Esophagus squamous epithelium (tissue), 5 donors: ENCODE results near the gene NEDD4L. TPM values are rescaled to one million over a fixed set of nuclear protein-coding genes. Genes with fewer than 3 reads are reported as not detected.

Experiments used
- DNase-seq: peaks from one replicate; lab custom pipeline; 2025; lab: John Stamatoyannopoulos, UW
- H3K27ac ChIP-seq, 4 donors: fragments of 200-600 bp; sonication (generic); one replicate each; pipeline ENCODE4 v1.5.1; 2016 to 2019; ENCODE audit warnings: mild to moderate bottlenecking in 1 of 4
- H3K27me3 ChIP-seq, 4 donors: fragments of 200-600 bp; sonication (generic); 1 replicate in 3 of 4; 2 replicates in 1 of 4; pipeline versions ENCODE4 v1.5.1 to v1.6.0; 2017 to 2021; ENCODE audit warnings: antibody characterized with exemption in 1 of 4
- H3K36me3 ChIP-seq, 3 donors: fragments of 200-600 bp; sonication (generic); one replicate each; pipeline ENCODE4 v1.5.1; 2016 to 2019
- H3K4me1 ChIP-seq, 3 donors: fragments of 200-600 bp; sonication (generic); one replicate each; pipeline ENCODE4 v1.5.1; 2017 to 2019
- H3K4me3 ChIP-seq, 4 donors: fragments of 200-600 bp; sonication (generic); 1 replicate in 3 of 4; 2 replicates in 1 of 4; pipeline ENCODE4 v1.5.1; 2016 to 2019; ENCODE audit warnings: mild to moderate bottlenecking in 2 of 4, moderate library complexity in 1 of 4
- H3K9me3 ChIP-seq, 3 donors: fragments of 200-600 bp; sonication (generic); one replicate each; pipeline ENCODE4 v1.5.1; 2016 to 2019
- CTCF ChIP-seq, 6 experiments: fragments of 450-650 bp in 4 of 6; fragments of 200-600 bp in 2 of 6; sonication (generic) in 2 of 6; IDR thresholded peaks; one replicate each; pipeline ENCODE4 v1.5.1; 2016 to 2019; ENCODE audit warnings: antibody characterized with exemption in 6 of 6, mild to moderate bottlenecking in 4 of 6, moderate library complexity in 4 of 6
- POLR2A ChIP-seq, 4 donors: fragments of 450-650 bp; IDR thresholded peaks; one replicate each; pipeline ENCODE4 v1.6.1; 2017; ENCODE audit warnings: antibody characterized with exemption in 4 of 4, mild to moderate bottlenecking in 4 of 4, moderate library complexity in 3 of 4
- WGBS, 2 donors: methylation state at CpG; one replicate each; pipeline ENCODE4 v1.1.5; 2018; 5-methylcytosine and 5-hydroxymethylcytosine counted together
- intact Hi-C: fragments of 100-400 bp; cut with DNase I; formaldehyde crosslinking; loops from one replicate; pipeline ENCODE4 v1.15.0; 2022
- total RNA-seq, 4 donors: library from RNA; depleted of rRNA; stranded (reverse); fragments of >200 nt; gene quantifications; one replicate each; pipeline ENCODE4 v1.1.0, GENCODE V29; 2016
- donor health status: DM: yes; HTN: yes; CAD: no.

NEDD4L gene
- total RNA-seq, 4 donors from 2014 or later, result 17.0 to 27.6 (median 21.9) TPM

GRCh38 chr18:58300867-58301266 is 256.8 kb downstream of the NEDD4L start:
- TF ChIP-seq POLR2A (IDR thresholded peaks at IDR 0.05) (no peak), CTCF (IDR thresholded peaks at IDR 0.05) (no peak)
- intact Hi-C loops, result no loop called here
- DNase-seq, result no peak
- H3K4me3 ChIP-seq, result no peak overlapping the region
- H3K4me1 ChIP-seq, result peaks cover 0 to 4% (median 2%) of the 10 kb centered on the region in 3 donors
- peaks cover 0 to 11% (median 0%) of the 10 kb centered on the region in 3 donors for H3K9me3 ChIP-seq
- H3K27ac ChIP-seq, result no peak overlapping the region
- H3K36me3 ChIP-seq, result no peaks in the 10 kb centered on the region
- no peaks in the 10 kb centered on the region for H3K27me3 ChIP-seq
- 30 to 69% methylated on average over 4 of the region's 4 CpGs for WGBS, 2 donors

GRCh38 chr18:58302811-58303210 is 258.8 kb downstream of the NEDD4L start:
- intact Hi-C loops, result no loop called here
- Histone ChIP-seq H3K4me1 (peaks cover 0 to 4% (median 2%) of the 10 kb centered on the region in 3 donors), H3K27me3 (no peaks in the 10 kb centered on the region), H3K9me3 (peaks cover 0 to 15% (median 0%) of the 10 kb centered on the region in 3 donors), H3K4me3 (no peak overlapping the region), H3K27ac (no peak overlapping the region), H3K36me3 (no peaks in the 10 kb centered on the region)
- DNase-seq, result no peak
- WGBS, 2 donors, result 89 to 97% methylated on average over 3 to 5 of the region's 5 CpGs
- no peak for TF ChIP-seq CTCF (IDR thresholded peaks at IDR 0.05)
- no peak for TF ChIP-seq POLR2A (IDR thresholded peaks at IDR 0.05)

- intact Hi-C loops, result no loop called here
- 22 to 50% methylated on average over 3 of the region's 3 CpGs for WGBS, 2 donors
- Histone ChIP-seq H3K9me3 (peaks cover 0 to 15% (median 0%) of the 10 kb centered on the region in 3 donors), H3K27me3 (no peaks in the 10 kb centered on the region), H3K27ac (no peak overlapping the region), H3K4me1 (peaks cover 0 to 4% (median 2%) of the 10 kb centered on the region in 3 donors), H3K36me3 (no peaks in the 10 kb centered on the region), H3K4me3 (no peak overlapping the region)
- no peak for DNase-seq
- TF ChIP-seq POLR2A (IDR thresholded peaks at IDR 0.05), result no peak
- TF ChIP-seq CTCF (IDR thresholded peaks at IDR 0.05), result no peak
Observed at GRCh38 chr18:58303363-58303762, 259.3 kb downstream of the NEDD4L start.

GRCh38 chr18:58305792-58306191 is 261.8 kb downstream of the NEDD4L start:
- WGBS, 2 donors, result 82 to 92% methylated on average over 3 of the region's 3 CpGs
- Histone ChIP-seq H3K4me3 (no peak overlapping the region), H3K9me3 (peaks cover 0 to 15% (median 0%) of the 10 kb centered on the region in 3 donors), H3K36me3 (no peaks in the 10 kb centered on the region), H3K27me3 (no peaks in the 10 kb centered on the region), H3K27ac (no peak overlapping the region), H3K4me1 (peaks cover 3 to 14% (median 5%) of the 10 kb centered on the region in 3 donors)
- intact Hi-C loops, result no loop called here
- no peak for DNase-seq
- TF ChIP-seq POLR2A (IDR thresholded peaks at IDR 0.05), result no peak
- no peak for TF ChIP-seq CTCF (IDR thresholded peaks at IDR 0.05)

GRCh38 chr18:58307441-58307840 is 263.4 kb downstream of the NEDD4L start:
- peaks cover 0 to 15% (median 0%) of the 10 kb centered on the region in 3 donors for H3K9me3 ChIP-seq
- intact Hi-C loops, result no loop called here
- TF ChIP-seq CTCF (IDR thresholded peaks at IDR 0.05), result no peak
- TF ChIP-seq POLR2A (IDR thresholded peaks at IDR 0.05), result no peak
- no peaks in the 10 kb centered on the region for H3K27me3 ChIP-seq
- H3K27ac ChIP-seq, result no peak overlapping the region
- 74 to 84% methylated on average over 3 of the region's 3 CpGs for WGBS, 2 donors
- DNase-seq, result no peak
- no peaks in the 10 kb centered on the region for H3K36me3 ChIP-seq
- peaks cover 0 to 21% (median 5%) of the 10 kb centered on the region in 3 donors for H3K4me1 ChIP-seq
- no peak overlapping the region for H3K4me3 ChIP-seq
